Cardiac fibroblast (primary cell): ENCODE measurements around the gene HCST.
A peak's percentile ranks its signal among the peaks of the same experiment; 100 is the strongest.

Experiments
- DNase-seq, 2 donors: peaks; one replicate each; pipeline versions ENCODE4 v3.0.0 to v3.0.0-alpha.2; 2010; ENCODE audit warnings: low read depth in 2 of 2
- H3K4me3 ChIP-seq, 2 donors: replicated peaks in 1 of 2; 1 replicate in 1 of 2; 2 replicates in 1 of 2; pipeline ENCODE4 v1.5.1; 2011; ENCODE audit warnings: low read depth in 2 of 2, low read length in 2 of 2, mild to moderate bottlenecking in 2 of 2, moderate library complexity in 1 of 2
- TF ChIP-seq, protein P1 (sequence below): IDR thresholded peaks from one replicate; pipeline ENCODE4 v1.5.1; 2011; ENCODE audit warnings: low read depth, mild to moderate bottlenecking, low read length, inconsistent platforms

HCST gene

DNA sequence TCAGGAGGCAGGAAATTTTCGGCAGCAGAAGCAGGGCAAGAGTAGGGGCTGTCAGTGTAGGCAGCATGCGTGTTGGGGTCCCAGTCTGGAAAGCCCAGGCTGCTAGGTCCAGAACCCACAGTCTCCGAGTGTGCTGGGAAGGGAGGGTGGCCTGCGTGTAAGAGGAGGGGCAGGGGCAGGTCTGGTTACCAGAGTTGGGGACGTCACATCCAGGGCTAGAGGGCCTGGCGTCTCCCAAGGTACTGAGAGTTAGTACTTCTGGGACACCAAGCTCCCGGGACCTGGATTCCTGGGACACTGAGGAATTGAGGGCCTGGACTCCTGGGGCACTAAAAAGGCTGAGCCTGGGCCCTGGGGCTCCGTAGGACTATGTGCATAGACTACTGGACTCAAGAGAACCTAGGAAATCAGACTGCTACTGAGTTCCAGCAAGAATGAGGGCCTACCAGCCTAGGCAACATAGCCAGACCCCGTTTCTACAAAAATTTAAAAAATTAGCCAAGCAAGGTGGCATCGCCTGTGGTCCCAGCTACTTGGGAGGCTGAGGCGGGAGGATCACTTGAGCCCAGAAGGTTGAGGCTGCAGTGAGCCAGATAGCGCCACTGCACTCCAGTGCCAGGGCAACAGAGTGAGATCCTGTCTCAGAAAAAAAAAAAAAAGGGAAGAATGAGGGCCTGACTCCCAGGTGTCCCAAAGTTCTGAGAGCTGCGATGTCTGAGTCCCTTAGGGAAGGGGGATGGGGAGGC, 4.5 kb upstream of the HCST start:
- no peak for DNase-seq
- peak overlapping the region; percentile 75 to 80 for H3K4me3 ChIP-seq
- TF ChIP-seq, protein P1, sequence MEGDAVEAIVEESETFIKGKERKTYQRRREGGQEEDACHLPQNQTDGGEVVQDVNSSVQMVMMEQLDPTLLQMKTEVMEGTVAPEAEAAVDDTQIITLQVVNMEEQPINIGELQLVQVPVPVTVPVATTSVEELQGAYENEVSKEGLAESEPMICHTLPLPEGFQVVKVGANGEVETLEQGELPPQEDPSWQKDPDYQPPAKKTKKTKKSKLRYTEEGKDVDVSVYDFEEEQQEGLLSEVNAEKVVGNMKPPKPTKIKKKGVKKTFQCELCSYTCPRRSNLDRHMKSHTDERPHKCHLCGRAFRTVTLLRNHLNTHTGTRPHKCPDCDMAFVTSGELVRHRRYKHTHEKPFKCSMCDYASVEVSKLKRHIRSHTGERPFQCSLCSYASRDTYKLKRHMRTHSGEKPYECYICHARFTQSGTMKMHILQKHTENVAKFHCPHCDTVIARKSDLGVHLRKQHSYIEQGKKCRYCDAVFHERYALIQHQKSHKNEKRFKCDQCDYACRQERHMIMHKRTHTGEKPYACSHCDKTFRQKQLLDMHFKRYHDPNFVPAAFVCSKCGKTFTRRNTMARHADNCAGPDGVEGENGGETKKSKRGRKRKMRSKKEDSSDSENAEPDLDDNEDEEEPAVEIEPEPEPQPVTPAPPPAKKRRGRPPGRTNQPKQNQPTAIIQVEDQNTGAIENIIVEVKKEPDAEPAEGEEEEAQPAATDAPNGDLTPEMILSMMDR = no peak

DNA sequence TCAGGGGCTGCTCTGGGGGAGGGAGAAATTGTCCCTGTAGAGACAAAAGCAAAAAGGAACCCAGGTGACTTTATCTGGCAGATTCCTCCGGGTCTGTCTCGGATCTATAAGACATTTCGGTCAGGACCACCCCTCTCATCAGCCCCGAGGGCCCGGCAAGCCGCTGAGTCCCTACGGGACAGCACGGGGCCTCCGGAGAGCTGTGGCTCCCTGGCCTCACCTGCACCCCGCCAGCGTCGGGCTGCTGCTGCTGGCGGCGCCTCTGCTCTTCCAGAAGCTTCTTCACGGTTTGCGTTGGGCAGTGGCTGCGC, 3.9 kb upstream of the HCST start:
- DNase-seq = no peak
- TF ChIP-seq, protein P1 = no peak

DNA sequence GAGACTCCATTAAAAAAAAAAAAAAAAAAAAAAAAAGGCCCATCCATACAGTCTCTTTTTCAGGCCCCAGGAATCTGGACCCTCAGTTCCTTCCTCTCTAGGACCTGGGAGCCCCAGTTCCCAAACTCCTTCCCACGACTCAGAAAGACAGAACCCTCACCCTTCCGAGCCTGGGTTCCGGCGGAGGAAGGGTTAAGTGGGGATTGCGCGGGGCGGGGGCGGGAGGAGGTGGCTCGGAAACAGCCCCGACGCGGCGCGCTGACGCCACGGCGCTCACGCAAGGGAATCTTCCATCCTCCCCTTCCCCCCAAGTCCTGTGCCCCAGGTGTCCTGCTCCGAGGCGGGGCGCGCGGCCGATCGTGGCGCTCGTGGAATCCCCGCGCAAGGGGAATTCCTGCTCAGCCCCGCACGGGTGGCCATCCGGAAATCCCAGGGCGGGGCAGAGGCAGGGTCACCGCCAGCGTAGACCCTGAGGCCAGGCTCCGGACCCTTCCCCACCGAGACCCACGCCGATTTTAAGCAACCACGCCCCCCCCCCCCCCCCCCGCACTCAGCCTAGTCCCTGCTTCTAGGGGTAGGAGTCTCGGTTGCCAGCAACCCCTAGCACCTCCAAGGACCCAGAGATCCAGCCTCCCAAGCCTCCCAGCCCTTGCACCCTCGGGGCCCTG, 2.6 kb upstream of the HCST start:
- DNase-seq = peak; percentile 81 to 83
- H3K4me3 ChIP-seq = peak overlapping the region; percentile 75 to 80
- TF ChIP-seq, protein P1 = no peak

More for the DNA sequence above, 3.9 kb upstream of the HCST start:
- peak overlapping the region; percentile 75 to 80 for H3K4me3 ChIP-seq

DNA sequence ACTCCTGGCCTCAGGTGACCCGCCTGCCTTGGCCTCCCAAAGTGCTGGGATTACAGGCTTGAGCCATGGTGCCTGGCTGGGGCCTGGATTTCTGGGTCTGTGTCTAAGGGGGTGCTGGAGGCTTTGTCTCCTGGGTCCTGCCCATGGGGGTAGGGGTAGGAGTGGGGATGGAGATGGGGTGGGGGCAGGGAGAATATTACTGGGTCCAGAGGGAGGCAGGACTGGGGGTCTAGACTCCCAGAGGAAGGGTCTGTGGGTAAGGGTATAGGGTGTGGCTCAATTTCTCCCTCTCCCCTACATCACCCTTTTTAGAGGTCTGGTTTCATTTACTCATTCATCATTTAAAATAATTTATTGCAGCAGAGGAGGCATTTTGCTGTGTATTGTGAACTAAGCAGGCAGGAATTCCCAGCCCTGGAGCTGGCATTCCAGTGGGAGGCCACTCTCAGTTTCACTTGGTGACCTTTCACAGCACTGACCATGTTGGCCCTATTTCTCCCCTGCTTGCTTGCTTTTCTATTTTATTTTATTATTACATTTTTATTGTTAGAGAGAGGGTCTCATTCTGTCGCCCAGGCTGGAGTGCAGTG, 1.2 kb upstream of the HCST start:
- DNase-seq = peak; percentile 42 to 46
- peak overlapping the region in 1 of 2 donors; percentile 75 for H3K4me3 ChIP-seq
- TF ChIP-seq, protein P1 = no peak

DNA sequence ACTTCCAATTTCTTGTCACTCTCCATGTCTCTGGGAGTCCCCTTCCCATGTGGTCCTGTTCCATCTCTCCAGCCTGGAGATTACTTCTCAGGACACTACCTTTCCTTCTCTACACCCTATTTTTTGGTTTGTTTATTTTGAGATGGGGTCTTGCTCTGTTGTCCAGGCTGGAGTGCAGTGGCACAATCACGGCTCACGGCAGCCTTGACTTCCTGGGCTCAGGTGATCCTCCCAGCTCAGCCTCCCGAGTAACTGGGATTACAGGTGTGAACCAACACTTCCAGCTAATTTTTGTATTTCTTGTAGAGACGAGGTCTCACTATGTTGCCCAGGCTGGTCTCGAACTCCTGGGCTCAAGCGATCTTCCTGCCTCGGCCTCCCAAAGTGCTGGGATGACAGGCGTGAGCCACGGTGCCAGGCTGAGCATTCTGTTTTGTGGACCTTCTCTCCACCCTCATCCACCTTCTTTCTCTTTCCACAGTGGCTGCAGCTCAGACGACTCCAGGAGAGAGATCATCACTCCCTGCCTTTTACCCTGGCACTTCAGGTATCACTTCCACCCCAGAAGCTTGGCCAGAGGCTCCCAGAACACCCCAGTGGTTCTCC, 644 bp downstream of the HCST start:
- TF ChIP-seq, protein P1 = no peak
- no peak for DNase-seq
- H3K4me3 ChIP-seq = peak overlapping the region in 1 of 2 donors; percentile 24

DNA sequence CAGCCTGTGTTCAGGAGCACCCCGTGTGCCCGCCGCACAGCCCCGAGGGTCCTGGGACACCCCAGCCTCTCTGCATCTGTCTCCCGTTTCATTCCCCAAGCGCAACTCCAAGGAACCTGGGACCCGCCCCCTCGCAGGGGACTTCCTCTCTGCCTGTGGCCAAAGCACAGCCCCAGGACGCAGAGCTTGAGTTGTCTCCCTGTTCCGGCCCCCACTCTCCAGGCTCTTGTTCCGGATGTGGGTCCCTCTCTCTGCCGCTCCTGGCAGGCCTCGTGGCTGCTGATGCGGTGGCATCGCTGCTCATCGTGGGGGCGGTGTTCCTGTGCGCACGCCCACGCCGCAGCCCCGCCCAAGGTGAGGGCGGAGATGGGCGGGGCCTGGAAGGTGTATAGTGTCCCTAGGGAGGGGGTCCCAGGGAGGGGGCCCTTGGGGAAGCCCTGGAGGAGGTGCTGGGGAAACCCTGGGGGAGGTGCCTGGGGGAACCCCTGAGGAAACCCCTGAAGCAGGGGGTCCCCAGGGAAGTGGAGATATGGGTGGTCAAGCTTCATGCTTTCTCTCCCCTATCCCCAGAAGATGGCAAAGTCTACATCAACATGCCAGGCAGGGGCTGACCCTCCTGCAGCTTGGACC, 1.3 kb downstream of the HCST start:
- TF ChIP-seq, protein P1 = no peak
- H3K4me3 ChIP-seq = peak overlapping the region; percentile 24 to 28
- DNase-seq = peak; percentile 58 to 63
